HG03060 (cell line): ENCODE measurements around the gene NPC1.
"Not testable (repeated sequence)": the region's sequence is repeated elsewhere in the genome, so short reads cannot be mapped to it uniquely, and the experiment has no call there.

ENCODE experiments used
- ATAC-seq: cut with Tn5 transposase; IDR thresholded peaks from one replicate; pipeline ENCODE4 v1.9.1; 2021; ENCODE audit warnings: low read depth, moderate number of reproducible peaks; ENCODE audit not compliant: unreplicated experiment

The NPC1 gene

GRCh38 chr18:23578067-23578701 is 8.1 kb downstream of the NPC1 start:
- ATAC-seq = no peak

- ATAC-seq = not testable (repeated sequence)
These were observed 8.8 kb downstream of the NPC1 start for GRCh38 chr18:23577521-23577920.

- no peak for ATAC-seq
These were observed 11.0 kb downstream of the NPC1 start for GRCh38 chr18:23575309-23575651.

- ATAC-seq = no peak
These were observed 11.5 kb downstream of the NPC1 start for GRCh38 chr18:23574611-23575308.

GRCh38 chr18:23573626-23574431 is 12.5 kb downstream of the NPC1 start:
- ATAC-seq = no peak

- no peak for ATAC-seq
These were observed 13.3 kb downstream of the NPC1 start for GRCh38 chr18:23573020-23573419.

DNA sequence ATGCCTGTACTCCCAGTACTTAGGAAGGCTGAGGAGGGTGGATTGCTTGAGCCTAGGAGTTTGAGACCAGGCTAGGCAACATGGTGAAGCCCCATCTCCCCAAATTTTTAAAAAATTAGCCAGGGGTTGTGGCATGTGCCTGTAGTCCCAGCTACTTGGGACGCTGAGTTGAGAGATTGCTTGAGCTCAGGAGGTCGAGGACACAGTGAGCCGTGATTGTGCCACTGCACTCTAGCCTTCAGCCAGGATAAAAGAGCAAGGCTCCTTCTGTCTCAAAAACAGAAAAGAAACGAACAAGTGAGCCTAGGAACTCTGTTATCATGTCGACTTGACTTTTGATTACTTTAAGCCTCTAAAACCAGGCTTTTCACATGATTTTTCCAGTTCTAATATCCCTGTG is 13.7 kb downstream of the NPC1 start:
- ATAC-seq = no peak

GRCh38 chr18:23572012-23572411 is 14.3 kb downstream of the NPC1 start:
- ATAC-seq = no peak

DNA sequence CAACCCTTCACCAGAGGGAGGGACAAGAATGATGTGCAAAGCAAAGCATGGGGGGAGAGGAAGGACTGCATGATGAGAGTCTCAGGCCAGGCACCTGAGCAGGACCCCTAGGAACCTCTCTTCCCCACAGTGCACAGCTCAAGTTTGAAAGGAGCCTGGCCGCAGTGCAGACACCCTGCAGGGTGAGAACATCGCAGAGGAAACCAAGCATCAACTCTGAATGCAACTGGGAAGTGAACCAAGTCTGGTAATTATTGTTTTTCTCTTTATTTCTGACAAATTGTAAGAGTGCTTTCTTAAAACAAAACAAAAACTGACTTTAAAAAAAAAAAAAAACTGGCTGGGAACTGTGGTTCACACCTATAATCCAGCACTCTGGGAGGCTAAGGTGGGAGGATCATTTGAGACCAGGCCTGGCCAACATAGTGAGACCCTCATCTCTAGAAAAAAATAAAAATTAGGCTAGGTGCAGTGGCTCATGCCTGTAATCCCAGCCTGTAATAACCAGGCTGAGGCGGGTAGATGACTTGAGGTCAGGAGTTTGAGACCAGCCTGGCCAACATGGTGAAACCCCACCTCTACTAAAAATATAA is 15.3 kb downstream of the NPC1 start:
- no peak for ATAC-seq

- ATAC-seq = no peak
These were observed 16.8 kb downstream of the NPC1 start for GRCh38 chr18:23569299-23570063.

DNA sequence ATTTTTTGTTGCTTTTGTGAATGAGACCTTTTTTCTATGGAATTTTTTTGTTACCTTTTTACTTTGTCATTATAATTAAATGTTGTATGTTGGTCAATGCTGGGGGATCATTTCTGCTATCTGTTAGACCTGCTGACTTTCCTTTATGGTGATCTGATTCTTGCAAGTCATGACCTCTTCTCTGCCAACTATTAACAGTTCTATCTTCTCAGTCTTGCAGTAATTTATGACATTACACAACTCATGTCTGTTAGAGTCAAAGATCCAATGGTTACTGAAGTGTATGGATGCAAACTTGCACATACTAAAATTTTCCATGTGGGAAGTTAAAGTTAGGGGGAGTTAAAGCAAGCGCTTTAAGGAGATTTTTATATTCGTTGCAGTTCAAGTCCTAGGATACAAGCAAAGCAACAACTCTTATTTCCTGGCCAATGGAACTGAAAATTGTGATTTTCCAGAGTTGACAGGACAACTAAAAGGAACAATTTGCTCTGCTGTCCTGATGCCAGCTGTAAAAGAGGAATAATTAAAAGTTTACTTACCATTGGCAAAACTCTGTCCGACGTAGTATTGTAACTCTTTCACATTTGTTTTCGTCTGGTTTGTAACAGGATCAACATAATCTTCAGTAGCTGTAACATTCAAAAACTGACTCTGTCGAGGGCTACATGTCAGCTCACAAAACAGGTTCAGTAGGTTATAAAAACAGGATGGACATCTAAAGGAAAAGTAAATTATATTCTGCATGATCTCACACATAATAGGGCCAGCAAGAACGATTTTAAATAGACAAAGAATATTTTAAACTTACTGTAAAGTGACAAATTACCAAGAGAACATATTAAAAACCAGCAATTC is 17.8 kb downstream of the NPC1 start:
- no peak for ATAC-seq

GRCh38 chr18:23567671-23568070 is 18.6 kb downstream of the NPC1 start:
- ATAC-seq = no peak

GRCh38 chr18:23565916-23566547 is 20.3 kb downstream of the NPC1 start:
- ATAC-seq = no peak

DNA sequence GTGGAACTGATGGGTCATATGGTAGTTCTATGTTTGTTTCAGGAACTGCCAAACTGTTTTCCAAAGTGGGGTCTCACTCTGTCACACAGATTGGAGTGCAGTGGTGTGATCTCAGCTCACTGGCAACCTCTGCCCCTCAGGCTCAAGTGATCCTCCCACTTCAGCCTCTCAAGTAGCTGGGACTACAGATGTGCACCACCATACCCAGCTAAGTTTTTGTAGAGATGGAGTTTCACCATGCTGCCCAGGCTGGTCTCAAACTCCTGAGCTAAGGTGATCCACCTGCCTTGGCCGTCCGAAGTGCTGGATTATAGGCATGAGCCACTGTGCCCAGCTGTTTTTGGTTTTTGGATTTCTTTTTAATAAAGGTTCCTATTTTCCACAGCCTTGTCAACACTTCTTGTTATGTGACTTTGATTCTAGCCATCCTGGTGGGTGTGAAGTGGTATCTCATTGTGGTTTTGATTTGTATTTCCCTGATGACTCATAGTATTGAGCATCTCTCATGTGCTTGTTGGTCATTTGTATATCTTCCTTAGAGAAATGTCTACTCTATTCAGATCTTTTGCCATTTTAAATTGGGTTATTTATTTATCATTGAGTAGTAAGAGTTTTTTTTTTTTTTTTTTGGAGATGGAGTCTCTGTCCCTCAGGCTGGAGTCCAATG is 22.8 kb downstream of the NPC1 start:
- ATAC-seq = no peak

- no peak for ATAC-seq
These were observed 26.1 kb downstream of the NPC1 start for GRCh38 chr18:23560186-23560585.

DNA sequence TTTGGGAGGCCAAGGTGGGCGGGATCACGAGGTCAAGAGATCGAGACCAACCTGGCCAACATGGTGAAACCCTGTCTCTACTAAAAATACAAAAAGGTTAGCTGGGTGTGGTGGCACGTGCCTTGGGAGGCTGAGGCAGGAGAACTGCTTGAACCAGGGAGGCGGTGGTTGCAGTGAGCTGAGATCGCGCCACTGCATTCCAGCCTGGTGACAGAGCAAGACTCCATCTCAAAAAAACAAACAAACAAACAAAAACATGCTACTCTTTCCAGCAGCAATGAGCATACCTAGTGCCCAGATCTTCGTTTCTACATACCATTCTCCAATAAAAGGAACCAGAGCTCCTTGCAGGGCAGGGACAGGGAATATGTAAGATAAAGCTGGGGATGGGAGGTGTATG is 28.8 kb downstream of the NPC1 start:
- ATAC-seq = not testable (repeated sequence)

DNA sequence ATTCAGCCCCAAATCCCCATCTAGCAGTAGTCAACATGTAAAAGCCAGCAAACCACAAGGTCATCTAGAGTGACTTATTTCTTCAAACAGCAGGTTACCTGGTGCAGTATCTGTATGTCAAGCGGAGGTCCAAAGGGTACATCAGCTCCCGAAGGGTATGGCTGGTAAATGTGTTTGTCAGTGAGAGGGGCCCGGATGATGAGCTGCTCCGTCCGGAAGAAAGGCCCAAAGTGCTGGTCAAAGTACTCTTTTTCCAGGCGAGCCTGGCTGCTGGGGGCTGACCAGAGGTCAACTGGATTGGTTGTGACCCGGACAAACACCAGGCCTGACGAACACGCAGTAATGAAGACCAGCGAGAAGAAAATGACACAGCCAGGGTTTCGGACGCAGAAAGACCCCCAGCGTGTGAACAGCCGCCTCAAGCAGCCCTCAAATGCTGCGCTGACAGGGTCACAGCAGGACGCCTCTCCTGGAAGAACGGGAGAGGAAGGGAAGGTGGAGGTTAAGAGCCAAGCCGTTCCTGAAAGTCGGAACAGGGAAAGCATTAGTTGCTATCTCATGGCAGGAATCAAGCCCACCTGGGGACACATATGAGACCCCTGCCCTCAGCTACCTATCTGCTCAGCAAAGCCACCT is 30.0 kb downstream of the NPC1 start:
- no peak for ATAC-seq

DNA sequence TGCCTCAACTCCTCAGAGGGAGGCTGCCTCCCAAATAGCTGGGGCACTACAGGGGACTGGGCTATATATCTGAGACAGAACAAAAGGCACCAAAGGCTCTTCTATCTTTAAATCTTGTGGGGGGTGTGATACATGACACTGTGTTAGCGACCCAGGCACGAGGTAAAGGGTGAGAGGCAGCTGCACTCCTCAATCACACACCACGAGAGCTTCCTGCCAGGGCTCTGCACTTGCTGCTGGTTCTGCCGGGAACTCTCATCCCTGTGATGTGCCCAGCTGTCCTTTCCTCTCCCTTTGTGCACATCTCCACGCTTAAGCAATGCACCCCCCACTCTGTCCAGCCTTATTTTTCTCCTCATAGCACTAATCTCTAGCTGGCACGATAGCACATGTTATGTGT is 32.4 kb downstream of the NPC1 start:
- no peak for ATAC-seq
